ENCODE measurements around the gene PCSK9. TPM values are rescaled to one million over a fixed set of nuclear protein-coding genes. Genes with fewer than 3 reads are reported as not detected.

Gene PCSK9
- total RNA-seq, 2 donors from 2014 or later: 48.9 to 61.2 TPM

DNA sequence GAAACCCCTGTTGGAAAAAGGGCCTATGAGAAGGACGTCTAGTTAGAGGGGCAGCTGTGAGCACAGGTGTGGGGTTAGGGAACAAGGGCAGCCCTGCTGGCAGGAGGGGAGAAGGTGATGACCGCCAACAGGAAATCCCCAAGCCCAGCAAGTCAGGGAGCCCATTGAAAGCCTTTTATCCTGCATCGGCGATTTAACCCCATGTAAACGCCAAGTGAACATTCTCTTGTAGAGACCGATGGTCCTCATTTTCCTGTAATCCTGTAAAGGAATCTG is 41.7 kb upstream of the PCSK9 start:
- DNase-seq: no peak
- H3K36me3 ChIP-seq: no peaks in the 10 kb centered on the region
- no peak overlapping the region for H3K27ac ChIP-seq
- H3K9me3 ChIP-seq: no peaks in the 10 kb centered on the region
- intact Hi-C loops (cut with DNase I): no loop called here
- H3K27me3 ChIP-seq: peaks cover 5% of the 10 kb centered on the region
- H3K9ac ChIP-seq (ENCODE audit: low read depth in 2 of 2, low read length in 2 of 2): no peak overlapping the region
- TF ChIP-seq, protein P1, sequence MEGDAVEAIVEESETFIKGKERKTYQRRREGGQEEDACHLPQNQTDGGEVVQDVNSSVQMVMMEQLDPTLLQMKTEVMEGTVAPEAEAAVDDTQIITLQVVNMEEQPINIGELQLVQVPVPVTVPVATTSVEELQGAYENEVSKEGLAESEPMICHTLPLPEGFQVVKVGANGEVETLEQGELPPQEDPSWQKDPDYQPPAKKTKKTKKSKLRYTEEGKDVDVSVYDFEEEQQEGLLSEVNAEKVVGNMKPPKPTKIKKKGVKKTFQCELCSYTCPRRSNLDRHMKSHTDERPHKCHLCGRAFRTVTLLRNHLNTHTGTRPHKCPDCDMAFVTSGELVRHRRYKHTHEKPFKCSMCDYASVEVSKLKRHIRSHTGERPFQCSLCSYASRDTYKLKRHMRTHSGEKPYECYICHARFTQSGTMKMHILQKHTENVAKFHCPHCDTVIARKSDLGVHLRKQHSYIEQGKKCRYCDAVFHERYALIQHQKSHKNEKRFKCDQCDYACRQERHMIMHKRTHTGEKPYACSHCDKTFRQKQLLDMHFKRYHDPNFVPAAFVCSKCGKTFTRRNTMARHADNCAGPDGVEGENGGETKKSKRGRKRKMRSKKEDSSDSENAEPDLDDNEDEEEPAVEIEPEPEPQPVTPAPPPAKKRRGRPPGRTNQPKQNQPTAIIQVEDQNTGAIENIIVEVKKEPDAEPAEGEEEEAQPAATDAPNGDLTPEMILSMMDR (IDR thresholded peaks at IDR 0.05): no peak
- H3K4me1 ChIP-seq: no peaks in the 10 kb centered on the region
- H3K4me3 ChIP-seq: no peak overlapping the region

DNA sequence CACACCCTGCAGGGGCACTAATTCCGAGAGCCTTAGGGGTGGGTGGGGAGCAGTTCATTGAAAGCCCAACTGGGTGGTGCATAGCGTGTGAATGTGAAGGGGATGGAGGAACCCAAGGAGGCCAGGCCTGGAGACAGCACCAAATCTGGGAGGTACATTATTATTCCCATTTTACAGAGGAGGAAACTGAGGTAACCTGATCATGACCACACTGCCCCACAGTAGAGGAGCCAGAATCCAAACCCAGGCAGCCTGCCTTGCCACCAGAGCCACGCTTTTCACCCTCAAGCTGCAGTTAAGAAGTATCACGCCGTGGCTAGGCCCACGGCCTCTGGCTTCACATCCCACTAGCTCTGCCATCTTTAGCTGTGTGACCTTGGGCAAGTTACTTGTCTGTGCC is 41.2 kb upstream of the PCSK9 start:
- no peak for DNase-seq
- TF ChIP-seq, protein P1 (IDR thresholded peaks at IDR 0.05): no peak
- intact Hi-C loops (cut with DNase I): no loop called here
- H3K4me3 ChIP-seq: no peak overlapping the region
- no peaks in the 10 kb centered on the region for H3K36me3 ChIP-seq
- peaks cover 5% of the 10 kb centered on the region for H3K27me3 ChIP-seq
- no peak overlapping the region for H3K27ac ChIP-seq
- no peaks in the 10 kb centered on the region for H3K4me1 ChIP-seq
- H3K9me3 ChIP-seq: no peaks in the 10 kb centered on the region
- no peak overlapping the region for H3K9ac ChIP-seq (ENCODE audit: low read depth in 2 of 2, low read length in 2 of 2)

DNA sequence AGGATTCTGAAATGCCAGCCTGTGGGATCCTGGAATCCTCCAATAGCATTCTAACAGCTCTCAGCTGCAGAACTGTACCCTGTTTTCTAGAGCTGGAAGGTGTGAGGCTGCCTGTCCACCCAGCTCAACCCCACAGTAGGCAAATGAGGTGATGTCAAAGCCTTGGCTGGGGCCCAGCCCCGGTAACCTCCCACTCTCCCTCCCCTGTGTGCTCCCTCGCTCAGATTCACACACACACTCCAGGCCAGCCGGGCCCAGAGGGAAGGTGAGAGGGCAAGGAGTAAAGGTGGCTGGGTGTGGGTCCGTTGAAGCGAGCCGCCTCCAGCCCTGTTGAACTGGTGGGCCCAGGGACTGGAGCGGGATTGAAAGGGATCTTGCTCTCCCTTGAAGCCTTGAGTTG is 40.7 kb upstream of the PCSK9 start, which contains the start of gene BSND:
TSS of gene BSND (plus strand) at position 257 of the 400 bp plus-strand sequence. CDS start 254 bp downstream, outside the sequence.
- TF ChIP-seq, protein P1 (IDR thresholded peaks at IDR 0.05): no peak
- H3K9ac ChIP-seq (ENCODE audit: low read depth in 2 of 2, low read length in 2 of 2): no peak within 1 kb of the TSS
- no peak within 1 kb of the TSS for H3K4me3 ChIP-seq
- H3K4me1 ChIP-seq: no peaks in the 10 kb centered on the region
- no peak within 1 kb of the TSS for H3K27ac ChIP-seq
- no peak for DNase-seq
- intact Hi-C loops (cut with DNase I): no loop called here
- no peaks in the 10 kb centered on the region for H3K36me3 ChIP-seq
- H3K9me3 ChIP-seq: no peaks in the 10 kb centered on the region
- peaks cover 5% of the 10 kb centered on the region for H3K27me3 ChIP-seq

DNA sequence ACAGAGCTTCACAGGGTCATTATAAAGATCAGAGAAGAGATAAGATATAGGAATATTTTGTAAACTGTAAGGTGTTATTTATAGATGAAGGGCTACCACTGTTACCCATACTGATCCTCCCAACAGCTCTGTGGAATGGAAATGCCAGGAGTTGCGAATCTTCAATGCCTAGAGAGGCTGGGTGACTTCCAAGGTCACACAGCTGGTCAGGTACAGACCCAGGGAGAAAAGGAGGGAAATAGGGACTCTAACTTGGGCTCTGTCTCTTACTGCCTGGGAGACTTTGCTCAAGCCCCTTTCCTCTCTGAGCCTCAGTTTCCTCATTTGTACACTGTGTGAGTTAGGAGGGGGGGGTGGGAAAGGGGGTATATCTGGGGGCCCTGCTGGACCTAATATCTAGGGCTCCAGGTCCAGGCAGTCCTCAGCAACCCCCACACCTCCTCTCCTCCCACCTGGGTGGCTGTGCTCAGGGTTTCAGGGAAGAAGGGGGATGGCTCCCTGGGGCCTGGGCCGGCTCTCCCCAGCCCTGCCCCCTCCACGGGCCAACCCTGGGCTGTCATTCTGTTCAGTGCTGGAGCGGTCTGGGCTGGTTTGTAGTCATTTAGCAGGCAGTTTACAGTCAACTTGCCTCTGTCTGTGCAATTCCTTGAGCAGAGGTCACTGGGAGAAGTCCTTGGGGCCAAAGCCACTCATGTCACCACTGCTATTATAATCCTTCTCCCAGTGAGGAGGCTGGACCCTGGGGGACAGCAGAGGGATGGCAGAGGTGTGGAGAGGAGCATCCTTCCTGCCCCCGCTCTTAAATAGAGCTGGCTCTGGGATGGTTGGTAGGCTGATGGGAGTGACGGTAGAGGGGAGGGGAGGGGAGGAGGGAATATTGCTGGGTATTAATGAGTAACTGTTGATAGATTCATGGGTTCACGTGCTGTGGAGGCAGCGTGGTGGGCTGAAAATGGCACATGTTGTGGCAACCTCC is 39.0 kb upstream of the PCSK9 start:
- TF ChIP-seq, protein P1 (IDR thresholded peaks at IDR 0.05): no peak
- Histone ChIP-seq H3K27me3 (peaks cover 5% of the 10 kb centered on the region), H3K4me1 (no peaks in the 10 kb centered on the region), H3K4me3 (no peak overlapping the region), H3K9me3 (no peaks in the 10 kb centered on the region), H3K36me3 (no peaks in the 10 kb centered on the region), H3K9ac (ENCODE audit: low read depth in 2 of 2, low read length in 2 of 2) (no peak overlapping the region), H3K27ac (no peak overlapping the region)
- DNase-seq: no peak
- intact Hi-C loops (cut with DNase I): no loop called here

DNA sequence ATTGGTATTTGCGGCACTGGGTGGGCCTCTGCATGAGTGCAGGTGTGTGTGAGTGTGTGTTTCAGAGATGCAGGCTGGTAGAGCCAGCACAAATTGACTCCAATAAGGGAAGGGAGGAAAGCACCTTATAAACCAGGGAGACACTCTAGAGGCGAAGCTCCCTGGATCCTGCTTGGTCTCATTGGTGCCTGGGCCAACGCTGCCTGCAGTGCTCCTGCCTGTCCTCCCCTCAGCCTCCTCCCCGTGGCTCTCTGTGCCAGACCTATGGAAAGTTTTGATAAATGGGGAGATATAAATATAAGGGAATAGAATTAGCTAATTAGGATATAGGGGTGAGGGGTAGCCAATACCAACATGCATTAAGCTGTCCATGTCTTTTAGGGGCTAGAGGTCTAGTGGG is 38.0 kb upstream of the PCSK9 start:
- Histone ChIP-seq H3K9ac (ENCODE audit: low read depth in 2 of 2, low read length in 2 of 2) (no peak overlapping the region), H3K27me3 (peaks cover 5% of the 10 kb centered on the region), H3K9me3 (no peaks in the 10 kb centered on the region), H3K4me1 (no peaks in the 10 kb centered on the region), H3K4me3 (no peak overlapping the region), H3K27ac (no peak overlapping the region), H3K36me3 (no peaks in the 10 kb centered on the region)
- intact Hi-C loops (cut with DNase I): no loop called here
- DNase-seq: no peak
- TF ChIP-seq, protein P1 (IDR thresholded peaks at IDR 0.05): no peak

Data from colonic mucosa (tissue), 4 donors.